Ovary (tissue), 9 donors: ENCODE data around the gene COG5. TPM values are rescaled to one million over a fixed set of nuclear protein-coding genes. Genes with fewer than 3 reads are reported as not detected.

Experiments used
- DNase-seq, 5 donors: peaks; one replicate each; pipeline ENCODE4 v3.0.0-alpha.2; 2019 to 2020
- H3K27ac ChIP-seq, 2 donors: fragments of 200-600 bp; one replicate each; pipeline versions ENCODE4 v1.5.1 to v1.8.0; 2019 to 2022
- H3K27me3 ChIP-seq: fragments of 200-600 bp; one replicate; pipeline ENCODE4 v1.8.0; 2022
- H3K36me3 ChIP-seq: fragments of 200-600 bp; sonication (generic); one replicate; pipeline ENCODE4 v1.5.1; 2019
- H3K4me1 ChIP-seq: one replicate; pipeline ENCODE4 v1.8.1; 2013; ENCODE audit warnings: mild to moderate bottlenecking, moderate library complexity; ENCODE audit not compliant: insufficient read depth
- H3K4me3 ChIP-seq: fragments of 200-600 bp; sonication (generic); one replicate; pipeline ENCODE4 v1.5.1; 2017
- H3K9me3 ChIP-seq, 2 donors: fragments of 200-600 bp in 1 of 2; sonication (generic) in 1 of 2; one replicate each; pipeline versions ENCODE4 v1.5.1 to v1.8.1; 2013 to 2019; ENCODE audit warnings: mild to moderate bottlenecking in 1 of 2, moderate library complexity in 1 of 2
- EP300 ChIP-seq: sonication (generic); formaldehyde crosslinking; IDR thresholded peaks from one replicate; pipeline ENCODE4 v1.6.1; 2017; ENCODE audit warnings: antibody characterized with exemption
- POLR2A ChIP-seq: fragments of 450-650 bp; IDR thresholded peaks from one replicate; pipeline ENCODE4 v1.6.1; 2017; ENCODE audit warnings: antibody characterized with exemption, mild to moderate bottlenecking, moderate library complexity
- WGBS, 3 donors: extraction: QIAGEN DNeasy Blood & Tissue Kit in 1 of 3; methylation state at CpG; one replicate each; pipeline versions ENCODE4 v1.1.5 to v1.1.7; 2013 to 2017; 5-methylcytosine and 5-hydroxymethylcytosine counted together
- intact Hi-C, 4 donors: fragments of 100-400 bp; cut with DNase I; formaldehyde crosslinking; loops; one replicate each; pipeline versions ENCODE4 v1.11.0 to v1.15.1; 2022 to 2023
- polyA plus RNA-seq, 2 donors: library from polyadenylated mRNA; stranded (reverse); fragments of 200-250 nt in 1 of 2; fragments of 350-450 nt in 1 of 2; fragmentation: Illumina TruSeq in 1 of 2; extraction: RNeasy Lipid Tissue Mini Kit (QIAGEN cat#74804) in 1 of 2; gene quantifications; one replicate each; pipeline ENCODE4 v1.2.3, GENCODE V29; 2013 to 2014
- total RNA-seq, 7 donors: library from RNA; depleted of rRNA in 2 of 7; stranded (reverse); fragments of >200 nt in 2 of 7; fragmentation: NEBNext Ultra II Directional in 3 of 7; extraction: Animal tissue kit (Norgen Biotek cat#: 25700) in 3 of 7; gene quantifications; one replicate each; pipeline versions ENCODE4 v1.1.0 to v1.2.4, GENCODE V29; 2016 to 2023
- TF ChIP-seq, protein P1 (sequence below), 3 donors: fragments of 450-650 bp in 2 of 3; fragments of 200-600 bp in 1 of 3; IDR thresholded peaks; one replicate each; pipeline versions ENCODE4 v1.5.1 to v1.8.0; 2016 to 2022; ENCODE audit warnings: antibody characterized with exemption in 3 of 3, mild to moderate bottlenecking in 1 of 3
- donor health status: DM: no; HTN: no; CAD: no; lungs with moderate emphysema.
- donor health status: DM: no; HTN: no; CAD: no.
- donor health status: Bipolar disorder and iron deficiency.
- donor health status: DM: yes; HTN: yes; CAD: no.
- donor health status: DM: no; HTN: no; CAD: no.
- donor health status: DM: yes; HTN: yes; CAD: no.

COG5 gene
- total and polyA plus RNA-seq, 9 donors, result 10.3 to 49.7 (median 37.6) TPM

- H3K27ac ChIP-seq, result no peak overlapping the region
- peaks cover 17% of the 10 kb centered on the region for H3K4me1 ChIP-seq
- no peaks in the 10 kb centered on the region for H3K27me3 ChIP-seq
- no peaks in the 10 kb centered on the region for H3K36me3 ChIP-seq
- intact Hi-C loops, result no loop called here
- 81 to 91% (median 86%) methylated on average over 12 of the region's 12 CpGs for WGBS, 3 donors
- TF ChIP-seq, protein P1, sequence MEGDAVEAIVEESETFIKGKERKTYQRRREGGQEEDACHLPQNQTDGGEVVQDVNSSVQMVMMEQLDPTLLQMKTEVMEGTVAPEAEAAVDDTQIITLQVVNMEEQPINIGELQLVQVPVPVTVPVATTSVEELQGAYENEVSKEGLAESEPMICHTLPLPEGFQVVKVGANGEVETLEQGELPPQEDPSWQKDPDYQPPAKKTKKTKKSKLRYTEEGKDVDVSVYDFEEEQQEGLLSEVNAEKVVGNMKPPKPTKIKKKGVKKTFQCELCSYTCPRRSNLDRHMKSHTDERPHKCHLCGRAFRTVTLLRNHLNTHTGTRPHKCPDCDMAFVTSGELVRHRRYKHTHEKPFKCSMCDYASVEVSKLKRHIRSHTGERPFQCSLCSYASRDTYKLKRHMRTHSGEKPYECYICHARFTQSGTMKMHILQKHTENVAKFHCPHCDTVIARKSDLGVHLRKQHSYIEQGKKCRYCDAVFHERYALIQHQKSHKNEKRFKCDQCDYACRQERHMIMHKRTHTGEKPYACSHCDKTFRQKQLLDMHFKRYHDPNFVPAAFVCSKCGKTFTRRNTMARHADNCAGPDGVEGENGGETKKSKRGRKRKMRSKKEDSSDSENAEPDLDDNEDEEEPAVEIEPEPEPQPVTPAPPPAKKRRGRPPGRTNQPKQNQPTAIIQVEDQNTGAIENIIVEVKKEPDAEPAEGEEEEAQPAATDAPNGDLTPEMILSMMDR (IDR thresholded peaks at IDR 0.05), result no peak
- TF ChIP-seq POLR2A (no peak), EP300 (no peak)
- no peak overlapping the region for H3K4me3 ChIP-seq
- no peaks in the 10 kb centered on the region for H3K9me3 ChIP-seq
- peak in 2 of 5 donors; percentile 32 to 33 for DNase-seq
Observed at GRCh38 chr7:107171496-107171895, 392.2 kb downstream of the COG5 start.

- Histone ChIP-seq H3K27me3 (no peaks in the 10 kb centered on the region), H3K9me3 (no peaks in the 10 kb centered on the region), H3K36me3 (no peaks in the 10 kb centered on the region), H3K4me3 (peak overlapping the region; percentile 99), H3K27ac (peak overlapping the region; percentile 98 to 99), H3K4me1 (peaks cover 13% of the 10 kb centered on the region)
- DNase-seq, result no peak
- WGBS, 3 donors, result 7 to 10% (median 9%) methylated on average over 13 of the region's 13 CpGs
- TF ChIP-seq EP300 (no peak), POLR2A (no peak)
- TF ChIP-seq, protein P1 (IDR thresholded peaks at IDR 0.05), result no peak
- intact Hi-C loops, result no loop called here
Observed at GRCh38 chr7:107170051-107170915, 393.4 kb downstream of the COG5 start.

- peaks cover 11% of the 10 kb centered on the region for H3K4me1 ChIP-seq
- 0 to 2% (median 2%) methylated on average over 54 to 73 of the region's 73 CpGs for WGBS, 3 donors
- TF ChIP-seq POLR2A, result peak; percentile 59
- TF ChIP-seq, protein P1 (IDR thresholded peaks at IDR 0.05), result peak in 1 of 3 donors; percentile 35
- TF ChIP-seq EP300, result peak; percentile 11
- intact Hi-C loops, result loop anchor here in 1 of 4 donors (5.0 kb wide), 1 partner anchor 1872 kb away; no protein-coding TSS in a partner anchor
- H3K4me3 ChIP-seq, result peak overlapping the region; percentile 99
- H3K36me3 ChIP-seq, result no peaks in the 10 kb centered on the region
- H3K9me3 ChIP-seq, result no peaks in the 10 kb centered on the region
- DNase-seq, result peak; percentile 96 to 98 (median 98)
- H3K27me3 ChIP-seq, result no peaks in the 10 kb centered on the region
- peak overlapping the region; percentile 98 to 99 for H3K27ac ChIP-seq
Observed at GRCh38 chr7:107169120-107170050, 394.3 kb downstream of the COG5 start.
